ENCODE measurements around the gene TRIM33.
"Not testable (repeated sequence)": the region's sequence is repeated elsewhere in the genome, so short reads cannot be mapped to it uniquely, and the experiment has no call there.

TRIM33 gene

GRCh38 chr1:114368560-114369255, 142.3 kb downstream of the TRIM33 start:
- H3K4me2 ChIP-seq = no peak overlapping the region
- no peak overlapping the region for H3K9ac ChIP-seq
- no peak overlapping the region for H3K4me3 ChIP-seq
- H3K4me1 ChIP-seq = no peaks in the 10 kb centered on the region
- H3K9me3 ChIP-seq = peaks cover 38% of the 10 kb centered on the region
- H4K20me1 ChIP-seq = no peaks in the 10 kb centered on the region
- no peak for TF ChIP-seq Cebpa-rat (IDR thresholded peaks at IDR 0.05)
- no peak overlapping the region for H3K27ac ChIP-seq
- H3K36me3 ChIP-seq = no peaks in the 10 kb centered on the region
- H3K27me3 ChIP-seq = no peaks in the 10 kb centered on the region

GRCh38 chr1:114367810-114368209, 143.2 kb downstream of the TRIM33 start:
- H3K27ac ChIP-seq = no peak overlapping the region
- no peak for TF ChIP-seq Cebpa-rat (IDR thresholded peaks at IDR 0.05)
- H3K9ac ChIP-seq = no peak overlapping the region
- H3K36me3 ChIP-seq = no peaks in the 10 kb centered on the region
- no peaks in the 10 kb centered on the region for H3K4me1 ChIP-seq
- peaks cover 43% of the 10 kb centered on the region for H3K9me3 ChIP-seq
- no peaks in the 10 kb centered on the region for H3K27me3 ChIP-seq
- H3K4me2 ChIP-seq = no peak overlapping the region
- no peak overlapping the region for H3K4me3 ChIP-seq
- H4K20me1 ChIP-seq = no peaks in the 10 kb centered on the region

- not testable (repeated sequence) for H3K27me3 ChIP-seq, H3K36me3 ChIP-seq, H3K4me3 ChIP-seq, H3K4me2 ChIP-seq, H3K9ac ChIP-seq, H3K4me1 ChIP-seq, H3K27ac ChIP-seq, H4K20me1 ChIP-seq
- H3K9me3 ChIP-seq = peaks cover 56% of the 10 kb centered on the region
These were observed 147.8 kb downstream of the TRIM33 start for GRCh38 chr1:114363230-114363629.

- no peak overlapping the region for H3K27ac ChIP-seq
- H3K36me3 ChIP-seq = no peaks in the 10 kb centered on the region
- no peak overlapping the region for H3K4me2 ChIP-seq
- peaks cover 53% of the 10 kb centered on the region for H3K9me3 ChIP-seq
- TF ChIP-seq Cebpa-rat (IDR thresholded peaks at IDR 0.05) = no peak
- no peak overlapping the region for H3K9ac ChIP-seq
- no peak overlapping the region for H3K4me3 ChIP-seq
- H3K27me3 ChIP-seq = no peaks in the 10 kb centered on the region
- no peaks in the 10 kb centered on the region for H4K20me1 ChIP-seq
- H3K4me1 ChIP-seq = no peaks in the 10 kb centered on the region
These were observed 151.2 kb downstream of the TRIM33 start for GRCh38 chr1:114359791-114360190.

GRCh38 chr1:114355240-114355639, 155.8 kb downstream of the TRIM33 start:
- H3K4me1 ChIP-seq = peaks cover 20% of the 10 kb centered on the region
- H3K4me3 ChIP-seq = no peak overlapping the region
- H3K9me3 ChIP-seq = 0 out of 2 replicates have a peak, but pooled peaks cover 10% of the 10 kb centered on the region
- H3K36me3 ChIP-seq = no peaks in the 10 kb centered on the region
- H4K20me1 ChIP-seq = no peaks in the 10 kb centered on the region
- H3K4me2 ChIP-seq = no peak overlapping the region
- no peaks in the 10 kb centered on the region for H3K27me3 ChIP-seq
- no peak overlapping the region for H3K9ac ChIP-seq
- TF ChIP-seq Cebpa-rat (IDR thresholded peaks at IDR 0.05) = no peak
- H3K27ac ChIP-seq = no peak overlapping the region

GRCh38 chr1:114353262-114353661, 157.7 kb downstream of the TRIM33 start:
- peak overlapping the region; percentile 64 for H3K4me2 ChIP-seq
- no peak for TF ChIP-seq Cebpa-rat (IDR thresholded peaks at IDR 0.05)
- H3K9ac ChIP-seq = no peak overlapping the region
- no peaks in the 10 kb centered on the region for H3K27me3 ChIP-seq
- peaks cover 20% of the 10 kb centered on the region for H3K4me1 ChIP-seq
- 0 out of 2 replicates have a peak, but pooled peaks cover 10% of the 10 kb centered on the region for H3K9me3 ChIP-seq
- no peaks in the 10 kb centered on the region for H4K20me1 ChIP-seq
- no peak overlapping the region; the same call in 1 of the 2 replicates for H3K27ac ChIP-seq
- H3K4me3 ChIP-seq = no peak overlapping the region
- H3K36me3 ChIP-seq = no peaks in the 10 kb centered on the region

GRCh38 chr1:114352797-114353196, 158.2 kb downstream of the TRIM33 start:
- TF ChIP-seq Cebpa-rat (IDR thresholded peaks at IDR 0.05) = no peak
- Histone ChIP-seq H3K4me3 (no peak overlapping the region), H3K4me2 (peak overlapping the region; percentile 64), H4K20me1 (no peaks in the 10 kb centered on the region), H3K27ac (no peak overlapping the region; the same call in 1 of the 2 replicates), H3K4me1 (peaks cover 20% of the 10 kb centered on the region), H3K9ac (no peak overlapping the region), H3K9me3 (0 out of 2 replicates have a peak, but pooled peaks cover 10% of the 10 kb centered on the region), H3K27me3 (no peaks in the 10 kb centered on the region), H3K36me3 (no peaks in the 10 kb centered on the region)

- Histone ChIP-seq H3K4me3 (no peak overlapping the region), H3K27ac (no peak overlapping the region), H4K20me1 (no peaks in the 10 kb centered on the region), H3K9me3 (no peaks in the 10 kb centered on the region), H3K9ac (no peak overlapping the region), H3K4me2 (no peak overlapping the region), H3K4me1 (peaks cover 28% of the 10 kb centered on the region), H3K27me3 (no peaks in the 10 kb centered on the region), H3K36me3 (no peaks in the 10 kb centered on the region)
- no peak for TF ChIP-seq Cebpa-rat (IDR thresholded peaks at IDR 0.05)
These were observed 160.1 kb downstream of the TRIM33 start for GRCh38 chr1:114350731-114351445.

GRCh38 chr1:114349891-114350605, 161.0 kb downstream of the TRIM33 start:
- H3K9me3 ChIP-seq = no peaks in the 10 kb centered on the region
- H3K27ac ChIP-seq = no peak overlapping the region
- H3K36me3 ChIP-seq = no peaks in the 10 kb centered on the region
- no peak for TF ChIP-seq Cebpa-rat (IDR thresholded peaks at IDR 0.05)
- no peaks in the 10 kb centered on the region for H4K20me1 ChIP-seq
- H3K4me3 ChIP-seq = no peak overlapping the region
- peaks cover 32% of the 10 kb centered on the region for H3K4me1 ChIP-seq
- H3K27me3 ChIP-seq = no peaks in the 10 kb centered on the region
- no peak overlapping the region for H3K4me2 ChIP-seq
- no peak overlapping the region for H3K9ac ChIP-seq

Measured in BLaER1 (cell line).